Dendritic cell treated with granulocyte-macrophage colony-stimulating factor and Interleukin-4, amounts not matched to agents 40 ng/mL and 50 ng/mL, for 4 days (primary cell): ENCODE data around the gene PCDHGB5.
"Not testable (repeated sequence)": the region's sequence is repeated elsewhere in the genome, so short reads cannot be mapped to it uniquely, and the experiment has no call there.

Experiments
- H3K27ac Mint-ChIP-seq: one replicate; pipeline ENCODE4 v1.8.0; 2022; ENCODE audit warnings: mild to moderate bottlenecking, mixed read lengths
- H3K27me3 Mint-ChIP-seq: one replicate; pipeline ENCODE4 v1.8.0; 2022; ENCODE audit warnings: mild to moderate bottlenecking, mixed read lengths
- H3K36me3 Mint-ChIP-seq: one replicate; pipeline ENCODE4 v1.8.0; 2022; ENCODE audit warnings: low read depth, mixed read lengths
- H3K4me1 Mint-ChIP-seq: one replicate; pipeline ENCODE4 v1.8.0; 2022; ENCODE audit warnings: low read depth, mixed read lengths
- H3K4me3 Mint-ChIP-seq: one replicate; pipeline ENCODE4 v1.8.0; 2022; ENCODE audit warnings: mild to moderate bottlenecking, moderate library complexity, mixed read lengths
- H3K9me3 Mint-ChIP-seq: one replicate; pipeline ENCODE4 v1.8.0; 2022; ENCODE audit warnings: mixed read lengths
- intact Hi-C: fragments of 100-400 bp; cut with micrococcal nuclease; formaldehyde crosslinking; loops from one replicate; pipeline ENCODE4 v1.15.0; 2022

The PCDHGB5 gene

DNA sequence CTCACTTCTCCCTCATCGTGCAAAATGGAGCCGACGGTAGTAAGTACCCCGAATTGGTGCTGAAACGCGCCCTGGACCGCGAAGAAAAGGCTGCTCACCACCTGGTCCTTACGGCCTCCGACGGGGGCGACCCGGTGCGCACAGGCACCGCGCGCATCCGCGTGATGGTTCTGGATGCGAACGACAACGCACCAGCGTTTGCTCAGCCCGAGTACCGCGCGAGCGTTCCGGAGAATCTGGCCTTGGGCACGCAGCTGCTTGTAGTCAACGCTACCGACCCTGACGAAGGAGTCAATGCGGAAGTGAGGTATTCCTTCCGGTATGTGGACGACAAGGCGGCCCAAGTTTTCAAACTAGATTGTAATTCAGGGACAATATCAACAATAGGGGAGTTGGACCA is 33.5 kb downstream of the PCDHGB5 start:
- Mint-ChIP-seq H3K27me3 (peaks cover 70% of the 10 kb centered on the region), H3K4me1 (peaks cover 15% of the 10 kb centered on the region), H3K36me3 (peaks cover 4% of the 10 kb centered on the region), H3K27ac (no peak overlapping the region), H3K9me3 (peaks cover 31% of the 10 kb centered on the region), H3K4me3 (peak overlapping the region; percentile 69)
- intact Hi-C loops, result no loop called here

GRCh38 chr5:141432308-141432707 is 34.6 kb downstream of the PCDHGB5 start:
- H3K36me3 Mint-ChIP-seq, intact Hi-C loops, H3K27ac Mint-ChIP-seq, H3K4me3 Mint-ChIP-seq: not testable (repeated sequence)
- Mint-ChIP-seq H3K9me3 (peaks cover 31% of the 10 kb centered on the region), H3K27me3 (peaks cover 63% of the 10 kb centered on the region), H3K4me1 (peaks cover 15% of the 10 kb centered on the region)

DNA sequence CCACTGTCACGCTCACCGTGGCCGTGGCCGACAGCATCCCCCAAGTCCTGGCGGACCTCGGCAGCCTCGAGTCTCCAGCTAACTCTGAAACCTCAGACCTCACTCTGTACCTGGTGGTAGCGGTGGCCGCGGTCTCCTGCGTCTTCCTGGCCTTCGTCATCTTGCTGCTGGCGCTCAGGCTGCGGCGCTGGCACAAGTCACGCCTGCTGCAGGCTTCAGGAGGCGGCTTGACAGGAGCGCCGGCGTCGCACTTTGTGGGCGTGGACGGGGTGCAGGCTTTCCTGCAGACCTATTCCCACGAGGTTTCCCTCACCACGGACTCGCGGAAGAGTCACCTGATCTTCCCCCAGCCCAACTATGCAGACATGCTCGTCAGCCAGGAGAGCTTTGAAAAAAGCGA is 35.0 kb downstream of the PCDHGB5 start:
- H3K36me3 Mint-ChIP-seq, intact Hi-C loops, H3K27ac Mint-ChIP-seq, H3K4me3 Mint-ChIP-seq: not testable (repeated sequence)
- Mint-ChIP-seq H3K4me1 (peaks cover 15% of the 10 kb centered on the region), H3K9me3 (peaks cover 31% of the 10 kb centered on the region), H3K27me3 (peaks cover 62% of the 10 kb centered on the region)

DNA sequence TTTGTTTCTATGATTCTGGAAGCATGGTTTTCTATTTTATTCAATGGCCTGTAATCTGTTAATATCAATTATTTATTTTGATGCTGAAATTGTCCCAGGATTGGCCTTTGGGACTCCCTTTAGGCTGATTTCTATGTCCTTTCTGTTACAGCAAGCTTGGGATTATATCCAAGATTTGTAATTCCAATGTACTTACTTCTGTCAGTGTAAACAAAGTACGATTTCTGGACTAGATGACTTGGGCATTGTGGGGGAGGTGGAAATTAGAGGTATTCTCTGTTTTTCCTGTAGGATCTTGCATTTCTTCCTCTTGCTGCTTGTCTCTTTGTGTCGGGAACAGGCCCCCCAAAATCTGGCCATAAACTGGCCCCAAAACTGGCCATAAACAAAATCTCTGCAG is 36.3 kb downstream of the PCDHGB5 start:
- peaks cover 4% of the 10 kb centered on the region for H3K36me3 Mint-ChIP-seq
- H3K4me1 Mint-ChIP-seq, result peaks cover 15% of the 10 kb centered on the region
- H3K27me3 Mint-ChIP-seq, result peaks cover 50% of the 10 kb centered on the region
- peaks cover 31% of the 10 kb centered on the region for H3K9me3 Mint-ChIP-seq
- H3K4me3 Mint-ChIP-seq, result no peak overlapping the region
- intact Hi-C loops, result no loop called here
- no peak overlapping the region for H3K27ac Mint-ChIP-seq

DNA sequence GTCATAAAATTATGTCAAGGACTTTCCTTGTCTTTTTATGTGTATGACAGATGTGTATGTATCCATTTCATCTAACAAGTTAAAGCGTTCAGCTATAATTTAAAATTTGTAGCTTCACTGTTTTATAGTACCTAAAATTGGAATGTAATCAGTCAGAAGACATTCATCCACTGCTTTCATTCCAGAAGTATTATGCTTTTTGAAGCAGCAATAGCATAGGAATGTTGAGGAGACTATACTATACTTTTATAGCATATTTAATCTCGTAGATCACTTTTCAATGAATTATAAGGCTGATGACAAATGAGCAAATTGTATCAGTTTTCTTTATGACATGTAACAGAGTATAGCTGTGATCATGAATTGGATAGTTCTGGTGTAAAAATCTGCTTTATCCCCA is 39.5 kb downstream of the PCDHGB5 start:
- H3K4me3 Mint-ChIP-seq, result no peak overlapping the region
- intact Hi-C loops, result no loop called here
- no peaks in the 10 kb centered on the region for H3K4me1 Mint-ChIP-seq
- H3K9me3 Mint-ChIP-seq, result peaks cover 11% of the 10 kb centered on the region
- peaks cover 4% of the 10 kb centered on the region for H3K36me3 Mint-ChIP-seq
- peaks cover 46% of the 10 kb centered on the region for H3K27me3 Mint-ChIP-seq
- no peak overlapping the region for H3K27ac Mint-ChIP-seq

- H3K9me3 Mint-ChIP-seq, result no peaks in the 10 kb centered on the region
- intact Hi-C loops, result no loop called here
Observed at GRCh38 chr5:141439411-141440141, 41.8 kb downstream of the PCDHGB5 start.

DNA sequence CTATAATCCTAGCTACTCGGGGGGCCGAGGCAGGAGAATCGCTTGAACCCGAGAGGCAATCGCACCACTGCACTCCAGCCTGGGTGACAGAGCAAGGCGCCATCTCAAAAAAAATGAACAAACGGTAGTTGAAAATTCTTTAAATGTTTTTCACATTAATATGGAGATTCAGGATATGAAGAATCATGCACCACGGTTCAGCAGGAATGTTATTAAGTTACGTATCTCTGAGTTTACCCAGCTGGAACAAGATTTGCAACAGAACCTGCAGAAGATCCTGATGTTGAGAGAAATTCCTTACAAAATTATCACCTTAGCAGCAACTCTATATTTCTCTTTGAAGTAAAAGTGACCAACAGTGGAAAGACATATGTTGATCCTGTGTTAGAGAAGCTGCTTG is 42.6 kb downstream of the PCDHGB5 start:
- intact Hi-C loops, result no loop called here
- no peak overlapping the region for H3K27ac Mint-ChIP-seq
- H3K36me3 Mint-ChIP-seq, result no peaks in the 10 kb centered on the region
- peaks cover 35% of the 10 kb centered on the region for H3K27me3 Mint-ChIP-seq
- no peaks in the 10 kb centered on the region for H3K9me3 Mint-ChIP-seq
- H3K4me3 Mint-ChIP-seq, result no peak overlapping the region
- no peaks in the 10 kb centered on the region for H3K4me1 Mint-ChIP-seq

More at GRCh38 chr5:141439411-141440141, 41.8 kb downstream of the PCDHGB5 start:
- Mint-ChIP-seq H3K4me3 (no peak overlapping the region), H3K27ac (no peak overlapping the region), H3K4me1 (no peaks in the 10 kb centered on the region), H3K36me3 (no peaks in the 10 kb centered on the region), H3K27me3 (peaks cover 36% of the 10 kb centered on the region)

DNA sequence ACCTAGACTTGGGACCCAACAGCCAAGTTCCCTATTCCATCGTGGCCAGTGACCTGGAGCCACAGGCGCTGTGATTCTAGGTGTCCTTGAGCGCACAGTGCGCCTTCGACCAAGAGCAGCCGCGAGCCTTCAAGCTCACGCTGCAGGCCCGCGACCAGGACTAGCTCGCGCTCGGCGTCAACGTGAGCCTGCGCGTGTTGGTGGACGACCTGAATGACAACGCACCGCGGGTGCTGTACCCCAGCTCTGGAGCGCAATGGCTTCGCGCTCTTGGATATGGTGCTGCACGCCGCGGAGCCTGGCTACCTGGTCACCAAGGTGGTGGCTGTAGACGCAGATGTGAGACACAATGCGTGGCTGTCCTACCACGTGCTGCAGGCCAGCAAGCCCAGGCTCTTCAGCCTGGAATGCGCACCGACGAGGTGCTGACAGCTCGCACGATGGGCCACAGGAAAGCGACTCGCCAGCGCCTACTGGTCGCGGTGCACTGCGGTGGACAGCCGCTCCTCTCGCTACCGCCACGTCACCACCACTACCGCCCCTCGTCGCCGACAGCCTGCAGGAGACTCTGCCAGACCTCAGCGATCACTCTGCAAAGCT is 43.9 kb downstream of the PCDHGB5 start:
- H3K27me3 Mint-ChIP-seq, result peaks cover 36% of the 10 kb centered on the region
- no peak overlapping the region for H3K27ac Mint-ChIP-seq
- H3K36me3 Mint-ChIP-seq, result no peaks in the 10 kb centered on the region
- intact Hi-C loops, result no loop called here
- H3K9me3 Mint-ChIP-seq, result no peaks in the 10 kb centered on the region
- no peak overlapping the region for H3K4me3 Mint-ChIP-seq
- no peaks in the 10 kb centered on the region for H3K4me1 Mint-ChIP-seq
